Stimulated activated CD4-positive, alpha-beta T cell treated with anti-CD3 and anti-CD28 coated beads, Interleukin-15, amount 100 ng/mL, for 24 hours (primary cell): ENCODE data around the gene ANKRD27.
"Not testable (repeated sequence)": the region's sequence is repeated elsewhere in the genome, so short reads cannot be mapped to it uniquely, and the experiment has no call there.

ENCODE experiments used
- DNase-seq: peaks from one replicate; pipeline ENCODE4 v3.0.0-alpha.2; 2020

ANKRD27 gene

GRCh38 chr19:32674931-32675719 lies at the start of gene ANKRD27:
TSS of gene ANKRD27 (minus strand) at chr19:32675180. CDS start at chr19:32659015, 16,165 bp downstream.
- DNase-seq, result peak; percentile 98

GRCh38 chr19:32720936-32721250 lies 45.9 kb upstream of the ANKRD27 start:
- DNase-seq, result no peak

- no peak for DNase-seq
These were observed 45.4 kb upstream of the ANKRD27 start for GRCh38 chr19:32720216-32720935.

GRCh38 chr19:32719611-32720059 lies 44.7 kb upstream of the ANKRD27 start, which contains the start of gene TDRD12:
TSS of gene TDRD12 (plus strand) at chr19:32719767. CDS start at chr19:32720073, 306 bp downstream.
- DNase-seq, result peak; percentile 17

- no peak for DNase-seq
These were observed 43.3 kb upstream of the ANKRD27 start for GRCh38 chr19:32718286-32718685.

- no peak for DNase-seq
These were observed 42.5 kb upstream of the ANKRD27 start for GRCh38 chr19:32717496-32717895.

- not testable (repeated sequence) for DNase-seq
These were observed 41.2 kb upstream of the ANKRD27 start for GRCh38 chr19:32716203-32716602.

- no peak for DNase-seq
These were observed 36.8 kb upstream of the ANKRD27 start for GRCh38 chr19:32711747-32712146.

GRCh38 chr19:32709032-32709431 lies 34.1 kb upstream of the ANKRD27 start:
- DNase-seq, result no peak

GRCh38 chr19:32708457-32708856 lies 33.5 kb upstream of the ANKRD27 start:
- peak; percentile 48 for DNase-seq

GRCh38 chr19:32704006-32704405 lies 29.0 kb upstream of the ANKRD27 start:
- DNase-seq, result not testable (repeated sequence)

GRCh38 chr19:32702010-32702409 lies 27.0 kb upstream of the ANKRD27 start:
- no peak for DNase-seq

- not testable (repeated sequence) for DNase-seq
These were observed 25.1 kb upstream of the ANKRD27 start for GRCh38 chr19:32700129-32700528.

- DNase-seq, result not testable (repeated sequence)
These were observed 21.8 kb upstream of the ANKRD27 start for GRCh38 chr19:32696771-32697170.

GRCh38 chr19:32695506-32695905 lies 20.5 kb upstream of the ANKRD27 start:
- not testable (repeated sequence) for DNase-seq

GRCh38 chr19:32694851-32695250 lies 19.9 kb upstream of the ANKRD27 start:
- not testable (repeated sequence) for DNase-seq

- not testable (repeated sequence) for DNase-seq
These were observed 19.3 kb upstream of the ANKRD27 start for GRCh38 chr19:32694316-32694715.

GRCh38 chr19:32693151-32694108 lies 18.4 kb upstream of the ANKRD27 start:
- DNase-seq, result peak; percentile 54

GRCh38 chr19:32692727-32693061 lies 17.7 kb upstream of the ANKRD27 start:
- DNase-seq, result peak; percentile 31

- peak; percentile 71 for DNase-seq
These were observed 17.2 kb upstream of the ANKRD27 start for GRCh38 chr19:32691952-32692726.

- DNase-seq, result peak; percentile 91
These were observed 16.4 kb upstream of the ANKRD27 start, which contains the start of gene NUDT19 for GRCh38 chr19:32691291-32691951. TSS of gene NUDT19 (plus strand) at chr19:32691821. CDS start at chr19:32691961, 140 bp downstream.
